Cardiac fibroblast (primary cell): ENCODE data around the gene SLC25A47.
A peak's percentile ranks its signal among the peaks of the same experiment; 100 is the strongest.

Source experiments
- DNase-seq, 2 donors: peaks; one replicate each; pipeline versions ENCODE4 v3.0.0 to v3.0.0-alpha.2; 2010; ENCODE audit warnings: low read depth in 2 of 2
- H3K4me3 ChIP-seq, 2 donors: replicated peaks in 1 of 2; 1 replicate in 1 of 2; 2 replicates in 1 of 2; pipeline ENCODE4 v1.5.1; 2011; ENCODE audit warnings: low read depth in 2 of 2, low read length in 2 of 2, mild to moderate bottlenecking in 2 of 2, moderate library complexity in 1 of 2
- TF ChIP-seq, protein P1 (sequence below): IDR thresholded peaks from one replicate; pipeline ENCODE4 v1.5.1; 2011; ENCODE audit warnings: low read depth, mild to moderate bottlenecking, low read length, inconsistent platforms

The SLC25A47 gene

DNA sequence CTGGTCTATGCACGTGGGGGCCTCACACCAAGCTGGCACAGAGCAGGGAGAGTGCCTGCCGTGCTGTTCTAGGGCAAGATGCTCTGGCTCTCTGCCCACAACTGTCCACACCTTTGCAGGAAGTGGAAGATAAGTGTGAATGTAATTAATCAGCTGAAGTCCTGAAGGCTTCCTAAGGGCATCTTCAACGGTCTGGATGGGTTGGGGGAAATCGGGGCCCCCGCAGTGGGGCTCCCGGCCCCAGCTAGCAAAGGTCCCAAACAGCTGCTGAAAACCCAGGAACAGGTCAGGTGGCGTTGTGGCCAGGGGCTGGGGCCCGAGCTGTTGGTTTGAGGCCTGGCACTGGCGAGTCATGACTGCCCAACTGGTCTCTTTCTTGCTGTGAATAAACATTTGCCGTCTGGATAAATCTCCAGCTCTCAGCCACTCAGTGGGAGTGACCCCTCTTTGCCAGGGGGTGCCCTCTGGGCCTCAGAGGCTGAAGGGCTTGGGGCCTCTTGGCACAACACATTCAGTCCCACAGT, 10.2 kb upstream of the SLC25A47 start:
- no peak for DNase-seq
- TF ChIP-seq, protein P1, sequence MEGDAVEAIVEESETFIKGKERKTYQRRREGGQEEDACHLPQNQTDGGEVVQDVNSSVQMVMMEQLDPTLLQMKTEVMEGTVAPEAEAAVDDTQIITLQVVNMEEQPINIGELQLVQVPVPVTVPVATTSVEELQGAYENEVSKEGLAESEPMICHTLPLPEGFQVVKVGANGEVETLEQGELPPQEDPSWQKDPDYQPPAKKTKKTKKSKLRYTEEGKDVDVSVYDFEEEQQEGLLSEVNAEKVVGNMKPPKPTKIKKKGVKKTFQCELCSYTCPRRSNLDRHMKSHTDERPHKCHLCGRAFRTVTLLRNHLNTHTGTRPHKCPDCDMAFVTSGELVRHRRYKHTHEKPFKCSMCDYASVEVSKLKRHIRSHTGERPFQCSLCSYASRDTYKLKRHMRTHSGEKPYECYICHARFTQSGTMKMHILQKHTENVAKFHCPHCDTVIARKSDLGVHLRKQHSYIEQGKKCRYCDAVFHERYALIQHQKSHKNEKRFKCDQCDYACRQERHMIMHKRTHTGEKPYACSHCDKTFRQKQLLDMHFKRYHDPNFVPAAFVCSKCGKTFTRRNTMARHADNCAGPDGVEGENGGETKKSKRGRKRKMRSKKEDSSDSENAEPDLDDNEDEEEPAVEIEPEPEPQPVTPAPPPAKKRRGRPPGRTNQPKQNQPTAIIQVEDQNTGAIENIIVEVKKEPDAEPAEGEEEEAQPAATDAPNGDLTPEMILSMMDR, result no peak
- H3K4me3 ChIP-seq, result no peak overlapping the region

DNA sequence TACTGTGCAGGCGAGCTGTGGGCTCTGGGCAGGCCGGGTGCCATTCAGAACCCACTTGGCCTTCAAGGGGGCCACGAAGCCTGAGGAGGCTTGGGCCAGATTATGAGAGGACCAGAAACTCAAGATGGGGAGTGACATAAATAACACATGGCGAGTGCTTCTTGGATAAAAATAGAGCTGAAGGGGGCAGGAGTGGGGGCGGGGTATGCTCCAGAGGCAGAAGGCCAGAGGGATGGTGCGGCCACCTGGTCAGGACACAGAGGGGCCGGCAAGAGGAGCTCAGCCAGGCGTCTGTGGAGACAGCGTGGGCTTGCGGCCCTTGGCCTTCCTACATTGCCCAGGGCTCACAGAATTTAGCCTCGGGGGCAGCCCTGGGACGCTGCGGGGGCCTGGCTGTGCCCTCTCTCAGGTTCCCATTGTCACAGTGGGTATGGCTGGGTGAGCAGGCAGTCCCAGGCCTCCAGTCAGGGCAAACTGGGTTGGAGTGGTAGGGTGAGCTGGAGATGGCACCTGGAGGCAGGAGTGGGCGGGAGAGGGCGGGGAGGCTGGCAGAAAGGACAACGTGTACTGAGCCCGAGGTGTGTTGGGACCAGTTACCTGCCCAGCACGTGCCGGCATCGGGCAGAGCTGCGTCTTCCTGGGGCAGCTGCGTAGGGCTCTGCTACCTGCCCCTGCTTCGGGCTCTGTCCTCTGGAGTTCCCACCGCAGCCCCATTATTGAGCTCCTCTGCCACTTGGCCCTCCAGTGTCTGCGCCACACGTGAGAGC, 9.5 kb upstream of the SLC25A47 start:
- no peak for DNase-seq
- TF ChIP-seq, protein P1, result no peak
- H3K4me3 ChIP-seq, result no peak overlapping the region

- no peak for DNase-seq
- H3K4me3 ChIP-seq, result no peak overlapping the region
- TF ChIP-seq, protein P1, result no peak
Observed at GRCh38 chr14:100314724-100315123, 8.4 kb upstream of the SLC25A47 start.

GRCh38 chr14:100317389-100317788, 5.8 kb upstream of the SLC25A47 start:
- no peak for DNase-seq
- H3K4me3 ChIP-seq, result no peak overlapping the region
- TF ChIP-seq, protein P1, result no peak

GRCh38 chr14:100317912-100318808, 5.0 kb upstream of the SLC25A47 start:
- DNase-seq, result peak; percentile 60 to 76
- H3K4me3 ChIP-seq, result peak overlapping the region; percentile 11 to 24
- TF ChIP-seq, protein P1, result peak; percentile 73

GRCh38 chr14:100320157-100320856, 2.8 kb upstream of the SLC25A47 start:
- no peak overlapping the region for H3K4me3 ChIP-seq
- TF ChIP-seq, protein P1, result no peak
- no peak for DNase-seq
